GM12878 (cell line): Measurements from ENCODE around the gene CACNA2D1. TPM values are rescaled to one million over a fixed set of nuclear protein-coding genes. Genes with fewer than 3 reads are reported as not detected.

Experiments
- CEBPB ChIP-seq, 2 experiments: fragments of 150-350 bp in 1 of 2; IDR thresholded peaks; 2 replicates each; pipeline ENCODE4 v1.6.1; 2012 to 2014; ENCODE audit warnings: low read depth in 2 of 2, low read length in 2 of 2, borderline replicate concordance in 1 of 2, inconsistent platforms in 1 of 2
- CREB1 ChIP-seq: IDR thresholded peaks from 2 replicates; pipeline ENCODE4 v1.6.1; 2012; ENCODE audit warnings: low read depth, mild to moderate bottlenecking, inconsistent platforms
- HDGF ChIP-seq: fragments of 450-650 bp; IDR thresholded peaks from 2 replicates; pipeline ENCODE4 v1.6.1; 2016; ENCODE audit warnings: antibody characterized with exemption
- IRF5 ChIP-seq: fragments of 450-650 bp; IDR thresholded peaks from 2 replicates; pipeline ENCODE4 v1.6.1; 2017; ENCODE audit warnings: borderline replicate concordance
- MXI1 ChIP-seq: fragments of 150-350 bp; IDR thresholded peaks from 2 replicates; pipeline ENCODE4 v1.6.1; 2011; ENCODE audit warnings: low read depth, mild to moderate bottlenecking, inconsistent platforms, low read length, improper control_type of control experiment
- NFYB ChIP-seq: IDR thresholded peaks from 2 replicates; pipeline ENCODE4 v1.6.1; 2011; ENCODE audit warnings: low read depth, mild to moderate bottlenecking, low read length, improper control_type of control experiment, moderate library complexity; ENCODE audit not compliant: insufficient read depth
- PKNOX1 ChIP-seq: fragments of 450-650 bp; IDR thresholded peaks from 2 replicates; pipeline ENCODE4 v1.6.1; 2016; ENCODE audit warnings: mild to moderate bottlenecking
- RB1 ChIP-seq: fragments of 450-650 bp; formaldehyde crosslinking; IDR thresholded peaks from 2 replicates; pipeline ENCODE4 v1.6.1; 2017; ENCODE audit warnings: mild to moderate bottlenecking, borderline replicate concordance
- RELB ChIP-seq: fragments of 450-650 bp; IDR thresholded peaks from 2 replicates; pipeline ENCODE4 v1.6.1; 2017; ENCODE audit warnings: low read depth, mild to moderate bottlenecking, moderate library complexity
- SMAD5 ChIP-seq: IDR thresholded peaks from 2 replicates; pipeline ENCODE4 v1.6.1; 2016; ENCODE audit warnings: antibody characterized with exemption, low read depth
- SRF ChIP-seq, 2 experiments: IDR thresholded peaks; 2 replicates each; pipeline ENCODE4 v1.6.1; 2011; ENCODE audit warnings: low read depth in 2 of 2, low read length in 2 of 2, mild to moderate bottlenecking in 1 of 2, moderate library complexity in 1 of 2
- TCF3 ChIP-seq: IDR thresholded peaks from 2 replicates; pipeline ENCODE4 v1.6.1; 2012; ENCODE audit warnings: low read depth, mild to moderate bottlenecking, low read length, borderline replicate concordance; ENCODE audit not compliant: insufficient read depth
- ZNF217 ChIP-seq: fragments of 450-650 bp; IDR thresholded peaks from 2 replicates; pipeline ENCODE4 v1.6.1; 2017; ENCODE audit warnings: antibody characterized with exemption, mild to moderate bottlenecking
- ZNF274 ChIP-seq: IDR thresholded peaks from one replicate; pipeline ENCODE4 v1.8.0; 2011; ENCODE audit not compliant: insufficient read length, insufficient read depth
- polyA plus RNA-seq, 11 experiments: library from polyadenylated mRNA; depleted of rRNA in 4 of 11; unstranded in 6 of 11; stranded (reverse) in 5 of 11; fragments of >200 nt; fragmentation: Nextera tagmentation in 4 of 11; fragmentation: Illumina TruSeq in 1 of 11; extraction: Ambion mirVana in 4 of 11; extraction: Trizol in 1 of 11; gene quantifications; 1 replicate in 1 of 11; 2 replicates in 10 of 11; pipeline versions ENCODE4 v1.2.1 to v1.2.3, GENCODE V29; 2011 to 2016; ENCODE audit warnings: inconsistent platforms in 2 of 11, missing spikeins in 2 of 11, low read depth in 1 of 11
- total RNA-seq, 4 experiments: library from RNA; depleted of rRNA in 3 of 4; stranded (reverse); fragments of >200 nt in 3 of 4; fragmentation: Illumina TruSeq in 1 of 4; extraction: Trizol in 1 of 4; gene quantifications; 2 replicates each; pipeline versions ENCODE4 v1.2.1 to v1.2.3, GENCODE V29; 2013 to 2021
- TF ChIP-seq, protein P1 (sequence below): fragments of 450-650 bp; IDR thresholded peaks from 2 replicates; pipeline ENCODE4 v1.6.1; 2018; ENCODE audit warnings: mild to moderate bottlenecking, low read depth, moderate library complexity; ENCODE audit not compliant: partially characterized antibody
- TF ChIP-seq, protein P2 (sequence below): fragments of 150-350 bp; IDR thresholded peaks from 2 replicates; pipeline ENCODE4 v1.6.1; 2014; ENCODE audit warnings: mild to moderate bottlenecking, low read depth, low read length
- TF ChIP-seq, protein P3 (sequence below): fragments of 450-650 bp; IDR thresholded peaks from 2 replicates; pipeline ENCODE4 v1.6.1; 2017; ENCODE audit warnings: mild to moderate bottlenecking, moderate library complexity

CACNA2D1 gene
- total and polyA plus RNA-seq, 10 of the 15 experiments (the other 5 are each of a cell fraction or from before 2014, with no cell fraction given): 0.14 to 14.8 (median 0.97) TPM

DNA sequence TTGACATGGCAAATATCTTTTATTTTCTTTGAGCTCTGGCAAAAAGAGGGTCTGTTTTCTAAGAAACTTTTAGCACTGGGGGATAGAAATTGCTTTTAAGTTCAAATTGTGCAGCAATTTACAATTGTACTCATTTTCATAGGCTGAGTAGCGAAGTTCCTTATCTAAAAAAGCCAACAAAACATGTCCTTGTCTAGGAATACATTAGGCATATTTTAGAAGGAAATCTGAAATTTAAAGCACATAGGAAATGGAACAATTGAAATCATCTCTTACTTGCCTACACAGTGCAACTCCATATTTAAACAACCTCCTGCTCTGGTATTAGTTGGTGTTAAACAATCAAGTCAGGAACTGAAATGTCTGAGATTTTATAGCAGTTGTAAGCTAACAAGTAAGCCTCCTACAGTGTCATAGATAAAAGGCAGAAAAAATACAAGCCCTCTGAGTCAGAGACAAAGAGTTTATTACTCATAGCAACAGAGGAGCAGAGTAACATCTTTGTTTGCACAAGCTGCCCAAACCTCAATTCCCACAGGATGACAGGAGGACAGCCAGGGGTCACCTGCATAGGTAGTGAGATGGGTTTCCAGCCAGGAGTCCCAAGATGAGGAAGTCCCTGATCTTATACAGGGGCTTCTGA lies 393.6 kb downstream of the CACNA2D1 start (continued):
- TF ChIP-seq SRF (IDR thresholded peaks at IDR 0.05; ENCODE audit: low read depth in 2 of 2, low read length in 2 of 2) (no peak), HDGF (no peak), PKNOX1 (no peak), ZNF274 (no peak), TCF3 (no peak), MXI1 (no peak), ZNF217 (no peak), IRF5 (no peak), CREB1 (no peak), CEBPB (IDR thresholded peaks at IDR 0.05; ENCODE audit: borderline replicate concordance in 1 of 2, low read depth in 2 of 2, low read length in 2 of 2) (no peak), RB1 (no peak), SMAD5 (no peak), NFYB (no peak), RELB (no peak)
- TF ChIP-seq, protein P1, sequence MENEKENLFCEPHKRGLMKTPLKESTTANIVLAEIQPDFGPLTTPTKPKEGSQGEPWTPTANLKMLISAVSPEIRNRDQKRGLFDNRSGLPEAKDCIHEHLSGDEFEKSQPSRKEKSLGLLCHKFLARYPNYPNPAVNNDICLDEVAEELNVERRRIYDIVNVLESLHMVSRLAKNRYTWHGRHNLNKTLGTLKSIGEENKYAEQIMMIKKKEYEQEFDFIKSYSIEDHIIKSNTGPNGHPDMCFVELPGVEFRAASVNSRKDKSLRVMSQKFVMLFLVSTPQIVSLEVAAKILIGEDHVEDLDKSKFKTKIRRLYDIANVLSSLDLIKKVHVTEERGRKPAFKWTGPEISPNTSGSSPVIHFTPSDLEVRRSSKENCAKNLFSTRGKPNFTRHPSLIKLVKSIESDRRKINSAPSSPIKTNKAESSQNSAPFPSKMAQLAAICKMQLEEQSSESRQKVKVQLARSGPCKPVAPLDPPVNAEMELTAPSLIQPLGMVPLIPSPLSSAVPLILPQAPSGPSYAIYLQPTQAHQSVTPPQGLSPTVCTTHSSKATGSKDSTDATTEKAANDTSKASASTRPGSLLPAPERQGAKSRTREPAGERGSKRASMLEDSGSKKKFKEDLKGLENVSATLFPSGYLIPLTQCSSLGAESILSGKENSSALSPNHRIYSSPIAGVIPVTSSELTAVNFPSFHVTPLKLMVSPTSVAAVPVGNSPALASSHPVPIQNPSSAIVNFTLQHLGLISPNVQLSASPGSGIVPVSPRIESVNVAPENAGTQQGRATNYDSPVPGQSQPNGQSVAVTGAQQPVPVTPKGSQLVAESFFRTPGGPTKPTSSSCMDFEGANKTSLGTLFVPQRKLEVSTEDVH: no peak
- TF ChIP-seq, protein P2, sequence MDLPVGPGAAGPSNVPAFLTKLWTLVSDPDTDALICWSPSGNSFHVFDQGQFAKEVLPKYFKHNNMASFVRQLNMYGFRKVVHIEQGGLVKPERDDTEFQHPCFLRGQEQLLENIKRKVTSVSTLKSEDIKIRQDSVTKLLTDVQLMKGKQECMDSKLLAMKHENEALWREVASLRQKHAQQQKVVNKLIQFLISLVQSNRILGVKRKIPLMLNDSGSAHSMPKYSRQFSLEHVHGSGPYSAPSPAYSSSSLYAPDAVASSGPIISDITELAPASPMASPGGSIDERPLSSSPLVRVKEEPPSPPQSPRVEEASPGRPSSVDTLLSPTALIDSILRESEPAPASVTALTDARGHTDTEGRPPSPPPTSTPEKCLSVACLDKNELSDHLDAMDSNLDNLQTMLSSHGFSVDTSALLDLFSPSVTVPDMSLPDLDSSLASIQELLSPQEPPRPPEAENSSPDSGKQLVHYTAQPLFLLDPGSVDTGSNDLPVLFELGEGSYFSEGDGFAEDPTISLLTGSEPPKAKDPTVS: no peak
- TF ChIP-seq, protein P3, sequence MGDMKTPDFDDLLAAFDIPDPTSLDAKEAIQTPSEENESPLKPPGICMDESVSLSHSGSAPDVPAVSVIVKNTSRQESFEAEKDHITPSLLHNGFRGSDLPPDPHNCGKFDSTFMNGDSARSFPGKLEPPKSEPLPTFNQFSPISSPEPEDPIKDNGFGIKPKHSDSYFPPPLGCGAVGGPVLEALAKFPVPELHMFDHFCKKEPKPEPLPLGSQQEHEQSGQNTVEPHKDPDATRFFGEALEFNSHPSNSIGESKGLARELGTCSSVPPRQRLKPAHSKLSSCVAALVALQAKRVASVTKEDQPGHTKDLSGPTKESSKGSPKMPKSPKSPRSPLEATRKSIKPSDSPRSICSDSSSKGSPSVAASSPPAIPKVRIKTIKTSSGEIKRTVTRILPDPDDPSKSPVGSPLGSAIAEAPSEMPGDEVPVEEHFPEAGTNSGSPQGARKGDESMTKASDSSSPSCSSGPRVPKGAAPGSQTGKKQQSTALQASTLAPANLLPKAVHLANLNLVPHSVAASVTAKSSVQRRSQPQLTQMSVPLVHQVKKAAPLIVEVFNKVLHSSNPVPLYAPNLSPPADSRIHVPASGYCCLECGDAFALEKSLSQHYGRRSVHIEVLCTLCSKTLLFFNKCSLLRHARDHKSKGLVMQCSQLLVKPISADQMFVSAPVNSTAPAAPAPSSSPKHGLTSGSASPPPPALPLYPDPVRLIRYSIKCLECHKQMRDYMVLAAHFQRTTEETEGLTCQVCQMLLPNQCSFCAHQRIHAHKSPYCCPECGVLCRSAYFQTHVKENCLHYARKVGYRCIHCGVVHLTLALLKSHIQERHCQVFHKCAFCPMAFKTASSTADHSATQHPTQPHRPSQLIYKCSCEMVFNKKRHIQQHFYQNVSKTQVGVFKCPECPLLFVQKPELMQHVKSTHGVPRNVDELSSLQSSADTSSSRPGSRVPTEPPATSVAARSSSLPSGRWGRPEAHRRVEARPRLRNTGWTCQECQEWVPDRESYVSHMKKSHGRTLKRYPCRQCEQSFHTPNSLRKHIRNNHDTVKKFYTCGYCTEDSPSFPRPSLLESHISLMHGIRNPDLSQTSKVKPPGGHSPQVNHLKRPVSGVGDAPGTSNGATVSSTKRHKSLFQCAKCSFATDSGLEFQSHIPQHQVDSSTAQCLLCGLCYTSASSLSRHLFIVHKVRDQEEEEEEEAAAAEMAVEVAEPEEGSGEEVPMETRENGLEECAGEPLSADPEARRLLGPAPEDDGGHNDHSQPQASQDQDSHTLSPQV: no peak
